Measurements from ENCODE around the gene ATP6V0A4.
A peak's percentile ranks its signal among the peaks of the same experiment; 100 is the strongest.
"Not testable (repeated sequence)": the region's sequence is repeated elsewhere in the genome, so short reads cannot be mapped to it uniquely, and the experiment has no call there.

ATP6V0A4 gene

GRCh38 chr7:138801256-138801655, 3.3 kb upstream of the ATP6V0A4 start:
- no peak for DNase-seq

- DNase-seq, result no peak
These were observed 1.5 kb upstream of the ATP6V0A4 start for GRCh38 chr7:138799336-138800000.

- DNase-seq, result no peak
These were observed 840 bp upstream of the ATP6V0A4 start for GRCh38 chr7:138798836-138799235.

- DNase-seq, result not testable (repeated sequence)
These were observed 950 bp downstream of the ATP6V0A4 start for GRCh38 chr7:138797046-138797445.

GRCh38 chr7:138796038-138796615, 1.9 kb downstream of the ATP6V0A4 start:
- DNase-seq, result no peak

- no peak for DNase-seq
These were observed 12.2 kb downstream of the ATP6V0A4 start for GRCh38 chr7:138785587-138786437.

- peak; percentile 41 for DNase-seq
These were observed 13.3 kb downstream of the ATP6V0A4 start for GRCh38 chr7:138784692-138785091.

GRCh38 chr7:138781004-138781403, 17.0 kb downstream of the ATP6V0A4 start:
- DNase-seq, result no peak

GRCh38 chr7:138776166-138776833, 21.7 kb downstream of the ATP6V0A4 start:
- peak; percentile 98 for DNase-seq

GRCh38 chr7:138773817-138774216, 24.2 kb downstream of the ATP6V0A4 start:
- peak; percentile 38 for DNase-seq

GRCh38 chr7:138773176-138773575, 24.8 kb downstream of the ATP6V0A4 start:
- no peak for DNase-seq

GRCh38 chr7:138770904-138771303, 27.1 kb downstream of the ATP6V0A4 start:
- no peak for DNase-seq

- DNase-seq, result peak; percentile 93
These were observed 29.8 kb downstream of the ATP6V0A4 start for GRCh38 chr7:138768241-138768640.

- DNase-seq, result no peak
These were observed 41.3 kb downstream of the ATP6V0A4 start for GRCh38 chr7:138756591-138757242.

- no peak for DNase-seq
These were observed 42.0 kb downstream of the ATP6V0A4 start for GRCh38 chr7:138755842-138756590.

GRCh38 chr7:138755331-138755747, 42.7 kb downstream of the ATP6V0A4 start:
- DNase-seq, result peak; percentile 9

- no peak for DNase-seq
These were observed 44.4 kb downstream of the ATP6V0A4 start for GRCh38 chr7:138753610-138754009.

- no peak for DNase-seq
These were observed 44.9 kb downstream of the ATP6V0A4 start for GRCh38 chr7:138753150-138753518.

GRCh38 chr7:138752518-138753149, 45.4 kb downstream of the ATP6V0A4 start:
- DNase-seq, result peak; percentile 95

GRCh38 chr7:138750901-138751464, 47.0 kb downstream of the ATP6V0A4 start:
- DNase-seq, result no peak

- DNase-seq, result no peak
These were observed 47.5 kb downstream of the ATP6V0A4 start for GRCh38 chr7:138750473-138750872.

Measured in NCI-H345 (cell line).